NCI-H2081 (cell line): ENCODE results near the gene LAD1.

ENCODE experiments used
- DNase-seq, 2 experiments: peaks; one replicate each; lab custom pipeline; 2025; lab: John Stamatoyannopoulos, UW

LAD1 gene

GRCh38 chr1:201399018-201399351 lies at the start of gene LAD1:
Gene LAD1, minus strand, starts transcription at chr1:201399324. Its CDS starts 18 bp downstream, at chr1:201399306.
- DNase-seq = no peak

GRCh38 chr1:201447903-201448871 lies 49.1 kb upstream of the LAD1 start:
- DNase-seq = peak; percentile 27 to 43

GRCh38 chr1:201445310-201445709 lies 46.2 kb upstream of the LAD1 start:
- no peak for DNase-seq

- no peak for DNase-seq
Measured at GRCh38 chr1:201444792-201445191, 45.7 kb upstream of the LAD1 start.

- no peak for DNase-seq
Measured at GRCh38 chr1:201443747-201444146, 44.6 kb upstream of the LAD1 start.

- no peak for DNase-seq
Measured at GRCh38 chr1:201436969-201437368, 37.8 kb upstream of the LAD1 start.

- DNase-seq = no peak
Measured at GRCh38 chr1:201436393-201436792, 37.3 kb upstream of the LAD1 start.

GRCh38 chr1:201434266-201434665 lies 35.1 kb upstream of the LAD1 start:
- no peak for DNase-seq

- DNase-seq = no peak
Measured at GRCh38 chr1:201433609-201434008, 34.5 kb upstream of the LAD1 start.

- DNase-seq = no peak
Measured at GRCh38 chr1:201430776-201431175, 31.7 kb upstream of the LAD1 start.

GRCh38 chr1:201429736-201430501 lies 30.8 kb upstream of the LAD1 start:
- no peak for DNase-seq

GRCh38 chr1:201427963-201428362 lies 28.8 kb upstream of the LAD1 start:
- no peak for DNase-seq

GRCh38 chr1:201426479-201427310 lies 27.6 kb upstream of the LAD1 start:
- DNase-seq = no peak

GRCh38 chr1:201424146-201424545 lies 25.0 kb upstream of the LAD1 start:
- DNase-seq = no peak

GRCh38 chr1:201423655-201424054 lies 24.5 kb upstream of the LAD1 start:
- no peak for DNase-seq

GRCh38 chr1:201422436-201423030 lies 23.4 kb upstream of the LAD1 start:
- DNase-seq = no peak

GRCh38 chr1:201422026-201422425 lies 22.9 kb upstream of the LAD1 start:
- DNase-seq = no peak

- DNase-seq = no peak
Measured at GRCh38 chr1:201421041-201421440, 21.9 kb upstream of the LAD1 start.

GRCh38 chr1:201420608-201421002 lies 21.5 kb upstream of the LAD1 start:
- no peak for DNase-seq

GRCh38 chr1:201419746-201420607 lies 20.9 kb upstream of the LAD1 start:
- DNase-seq = no peak

GRCh38 chr1:201419256-201419655 lies 20.1 kb upstream of the LAD1 start:
- DNase-seq = no peak
